ENCODE data around the gene SH3GL1.
"Not testable (repeated sequence)": the region's sequence is repeated elsewhere in the genome, so short reads cannot be mapped to it uniquely, and the experiment has no call there.

SH3GL1 gene

GRCh38 chr19:4354282-4354681 is 46.1 kb downstream of the SH3GL1 start:
- no peak for DNase-seq (ENCODE audit: low read depth)
- TF ChIP-seq, protein P1, sequence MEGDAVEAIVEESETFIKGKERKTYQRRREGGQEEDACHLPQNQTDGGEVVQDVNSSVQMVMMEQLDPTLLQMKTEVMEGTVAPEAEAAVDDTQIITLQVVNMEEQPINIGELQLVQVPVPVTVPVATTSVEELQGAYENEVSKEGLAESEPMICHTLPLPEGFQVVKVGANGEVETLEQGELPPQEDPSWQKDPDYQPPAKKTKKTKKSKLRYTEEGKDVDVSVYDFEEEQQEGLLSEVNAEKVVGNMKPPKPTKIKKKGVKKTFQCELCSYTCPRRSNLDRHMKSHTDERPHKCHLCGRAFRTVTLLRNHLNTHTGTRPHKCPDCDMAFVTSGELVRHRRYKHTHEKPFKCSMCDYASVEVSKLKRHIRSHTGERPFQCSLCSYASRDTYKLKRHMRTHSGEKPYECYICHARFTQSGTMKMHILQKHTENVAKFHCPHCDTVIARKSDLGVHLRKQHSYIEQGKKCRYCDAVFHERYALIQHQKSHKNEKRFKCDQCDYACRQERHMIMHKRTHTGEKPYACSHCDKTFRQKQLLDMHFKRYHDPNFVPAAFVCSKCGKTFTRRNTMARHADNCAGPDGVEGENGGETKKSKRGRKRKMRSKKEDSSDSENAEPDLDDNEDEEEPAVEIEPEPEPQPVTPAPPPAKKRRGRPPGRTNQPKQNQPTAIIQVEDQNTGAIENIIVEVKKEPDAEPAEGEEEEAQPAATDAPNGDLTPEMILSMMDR (conservative IDR thresholded peaks at IDR 0.05; ENCODE audit: control insufficient read depth, insufficient read depth, low read depth, low read length) = no peak
- no peak overlapping the region for H3K4me3 ChIP-seq (ENCODE audit: control insufficient read depth, low read depth, low read length)

DNA sequence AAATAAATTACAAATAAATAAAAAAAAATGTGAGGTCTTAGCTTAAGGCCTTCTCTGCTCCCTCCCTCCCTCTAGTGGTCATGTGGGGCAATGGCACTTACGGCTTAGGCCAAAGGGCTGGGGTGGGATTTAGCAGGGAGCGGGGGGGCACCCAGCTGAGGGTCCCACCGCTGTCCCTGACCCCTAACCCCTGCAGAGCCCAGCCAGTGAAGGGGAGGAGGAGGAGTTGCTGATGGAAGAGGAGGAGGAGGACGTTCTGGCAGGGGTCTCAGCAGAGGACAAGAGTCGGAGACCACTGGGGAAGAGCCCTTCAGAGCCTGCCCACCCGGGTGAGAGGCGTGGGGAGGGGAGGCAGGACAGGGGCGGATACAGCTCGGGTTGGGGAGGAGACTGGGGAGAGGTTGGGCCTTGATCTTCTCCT is 47.6 kb downstream of the SH3GL1 start:
- TF ChIP-seq, protein P1 (conservative IDR thresholded peaks at IDR 0.05; ENCODE audit: control insufficient read depth, insufficient read depth, low read depth, low read length) = peak; percentile 88
- DNase-seq (ENCODE audit: low read depth) = peak; percentile 78
- H3K4me3 ChIP-seq (ENCODE audit: control insufficient read depth, low read depth, low read length) = no peak overlapping the region

GRCh38 chr19:4350726-4351125 is 49.6 kb downstream of the SH3GL1 start:
- DNase-seq (ENCODE audit: low read depth) = no peak
- no peak overlapping the region for H3K4me3 ChIP-seq (ENCODE audit: control insufficient read depth, low read depth, low read length)
- TF ChIP-seq, protein P1 (conservative IDR thresholded peaks at IDR 0.05; ENCODE audit: control insufficient read depth, insufficient read depth, low read depth, low read length) = no peak

DNA sequence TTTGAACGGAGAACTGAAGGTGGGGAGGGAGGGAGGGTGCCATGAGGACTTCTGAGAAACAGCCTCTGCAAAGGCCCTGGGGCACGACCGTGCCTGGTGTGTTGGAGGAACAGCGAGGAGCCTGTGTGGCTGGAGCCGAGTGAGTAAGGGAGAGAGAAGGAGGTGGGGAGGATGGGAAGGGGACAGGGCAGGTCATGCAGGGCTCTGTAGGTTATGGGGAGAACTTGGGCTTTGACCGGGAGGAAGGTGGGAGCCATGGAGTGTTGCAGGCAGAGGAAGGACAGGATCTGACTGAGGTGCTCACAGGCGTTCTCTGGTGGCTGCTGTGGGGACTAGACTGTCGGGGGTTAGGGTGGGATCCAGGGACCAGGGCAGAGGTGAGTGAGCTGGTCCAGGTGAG is 50.2 kb downstream of the SH3GL1 start:
- DNase-seq (ENCODE audit: low read depth) = no peak
- no peak overlapping the region for H3K4me3 ChIP-seq (ENCODE audit: control insufficient read depth, low read depth, low read length)
- TF ChIP-seq, protein P1 (conservative IDR thresholded peaks at IDR 0.05; ENCODE audit: control insufficient read depth, insufficient read depth, low read depth, low read length) = no peak

DNA sequence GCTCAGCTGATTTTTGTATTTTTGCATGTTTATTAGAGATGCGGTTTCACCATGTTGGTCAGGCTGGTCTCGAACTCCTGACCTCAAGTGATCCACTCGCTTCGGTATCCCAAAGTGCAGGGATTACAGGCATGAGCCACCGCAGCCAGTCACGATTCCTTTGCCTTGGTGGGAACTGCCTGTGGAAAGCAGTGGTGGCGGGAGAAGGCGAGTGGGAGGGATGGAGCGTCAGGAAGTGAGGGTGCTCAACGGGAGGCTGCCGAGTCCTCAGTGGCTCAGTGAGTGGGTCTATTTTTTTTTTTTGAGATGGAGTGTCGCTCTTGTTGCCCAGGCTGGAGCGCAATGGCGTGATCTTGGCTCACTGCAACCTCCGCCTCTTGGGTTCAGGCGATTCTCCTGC is 51.1 kb downstream of the SH3GL1 start:
- not testable (repeated sequence) for DNase-seq (ENCODE audit: low read depth); H3K4me3 ChIP-seq (ENCODE audit: control insufficient read depth, low read depth, low read length)

GRCh38 chr19:4347521-4347920 is 52.8 kb downstream of the SH3GL1 start:
- no peak for DNase-seq (ENCODE audit: low read depth)
- no peak overlapping the region for H3K4me3 ChIP-seq (ENCODE audit: control insufficient read depth, low read depth, low read length)
- TF ChIP-seq, protein P1 (conservative IDR thresholded peaks at IDR 0.05; ENCODE audit: control insufficient read depth, insufficient read depth, low read depth, low read length) = no peak

DNA sequence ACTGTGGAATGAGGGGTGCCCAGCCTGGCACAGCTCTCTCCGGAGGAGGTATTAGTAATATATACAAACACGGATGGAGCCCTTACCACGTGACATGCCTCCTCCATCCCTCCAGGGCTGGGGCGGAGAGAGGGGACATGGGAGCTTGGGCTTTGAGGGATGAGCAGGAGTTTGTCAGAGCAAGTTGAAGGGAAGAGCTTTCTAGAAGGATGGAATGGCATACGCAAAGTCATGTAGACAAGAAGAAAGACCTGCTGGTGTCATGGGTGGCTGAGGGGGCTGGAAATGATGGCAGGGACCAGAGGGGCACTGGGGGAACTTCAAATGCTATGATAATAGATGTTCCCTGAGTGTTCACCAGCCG is 54.3 kb downstream of the SH3GL1 start:
- DNase-seq (ENCODE audit: low read depth) = no peak
- no peak overlapping the region for H3K4me3 ChIP-seq (ENCODE audit: control insufficient read depth, low read depth, low read length)
- TF ChIP-seq, protein P1 (conservative IDR thresholded peaks at IDR 0.05; ENCODE audit: control insufficient read depth, insufficient read depth, low read depth, low read length) = no peak

Data from fibroblast of mammary gland (primary cell).